SK-N-DZ (cell line): ENCODE results near the gene CBX2.

Source experiments
- DNase-seq: peaks from one replicate; pipeline ENCODE4 v3.0.0-alpha.2; 2015; ENCODE audit warnings: low spot score

CBX2 gene

DNA sequence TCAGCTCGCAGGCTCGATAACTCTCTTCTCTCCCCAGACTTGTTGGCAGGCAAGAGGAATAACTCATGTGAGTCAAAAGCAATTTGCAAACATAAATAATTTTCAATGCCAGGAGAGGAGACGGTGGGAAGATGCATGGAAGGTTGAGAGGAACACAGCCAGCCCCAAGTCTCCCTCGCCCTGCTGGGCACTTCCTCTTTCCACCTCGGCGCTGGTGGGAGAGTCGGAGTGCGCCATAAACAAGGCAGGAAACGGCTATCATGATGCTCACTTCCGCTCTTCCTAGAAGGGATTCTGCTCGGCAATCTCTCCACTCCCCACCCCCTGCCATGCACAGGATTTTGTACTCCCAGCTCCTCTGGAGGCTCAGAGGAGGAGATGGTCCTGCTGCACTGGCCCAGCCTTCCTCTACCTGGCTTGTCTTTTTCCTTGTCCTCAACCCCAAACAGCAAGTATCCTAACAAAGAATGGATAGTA, 48.3 kb downstream of the CBX2 start:
- DNase-seq = no peak

DNA sequence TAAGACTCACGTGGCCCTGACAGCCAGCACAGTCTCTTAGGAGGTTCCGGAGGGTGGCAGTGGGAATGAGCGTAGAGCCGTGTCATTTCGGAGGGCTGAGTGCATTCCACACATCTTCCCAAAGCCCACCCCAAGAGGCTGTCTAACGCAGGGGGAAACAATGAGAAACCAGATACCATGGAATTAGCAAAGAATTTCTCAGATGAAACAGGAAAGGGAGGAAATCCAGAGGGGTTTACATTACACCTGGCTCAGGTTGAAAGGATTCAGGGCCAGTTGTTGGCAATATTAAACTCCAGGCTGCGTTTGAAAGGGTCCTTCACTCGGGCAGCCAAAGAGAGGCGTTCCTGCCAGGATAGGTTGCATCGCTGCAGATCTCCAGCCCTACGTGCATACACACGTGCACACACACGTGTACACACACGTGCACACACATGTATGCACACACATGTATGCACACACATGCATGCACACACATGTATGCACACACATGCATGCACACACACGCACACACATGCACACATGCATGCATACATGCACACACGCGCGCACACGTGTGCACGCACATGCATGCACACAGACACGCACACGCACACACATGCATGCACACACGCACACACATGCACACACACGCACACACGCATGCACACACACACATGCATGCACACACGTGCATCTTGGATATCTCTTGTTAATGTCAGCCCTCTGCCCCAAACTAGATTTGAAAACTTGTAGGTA, 49.1 kb downstream of the CBX2 start:
- no peak for DNase-seq

DNA sequence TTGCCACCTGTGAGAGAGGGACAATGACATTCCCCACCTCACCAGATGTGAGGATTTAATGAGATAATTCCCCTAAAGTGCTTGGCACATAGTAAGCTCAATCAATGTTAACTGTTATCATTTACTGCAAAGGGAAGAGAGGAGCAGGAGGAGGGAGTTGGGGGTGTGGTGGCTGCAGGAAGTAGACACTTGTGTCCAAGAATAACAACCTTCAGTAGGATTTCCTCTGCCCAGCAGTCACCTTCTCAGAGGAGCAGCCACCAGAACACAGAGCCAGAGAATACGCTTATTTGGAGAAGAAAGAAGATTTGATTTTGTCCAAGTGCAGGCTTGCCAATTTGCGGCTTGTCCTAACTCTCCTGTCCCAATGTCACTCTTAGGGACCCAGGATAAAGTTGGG, 51.1 kb downstream of the CBX2 start:
- no peak for DNase-seq

DNA sequence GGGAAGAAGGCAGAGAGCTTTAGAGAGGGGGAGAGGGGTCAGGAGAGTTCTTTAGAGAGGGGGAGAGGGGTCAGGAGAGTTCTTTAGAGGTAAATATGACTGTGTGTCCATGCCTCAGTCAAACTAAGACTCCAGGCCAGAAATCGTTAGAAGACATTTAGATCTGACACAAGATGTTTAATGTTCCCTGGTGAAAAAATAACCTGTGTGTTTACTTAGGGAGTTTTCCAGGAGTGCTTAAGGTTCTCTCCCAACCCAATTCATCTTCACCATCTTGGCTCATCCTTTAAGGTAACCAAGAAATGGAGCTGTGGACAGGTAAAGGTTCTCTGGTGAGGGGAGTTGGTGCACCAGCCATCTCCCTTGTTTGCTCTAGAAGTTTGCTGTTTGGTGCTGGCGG, 51.5 kb downstream of the CBX2 start:
- DNase-seq = no peak

DNA sequence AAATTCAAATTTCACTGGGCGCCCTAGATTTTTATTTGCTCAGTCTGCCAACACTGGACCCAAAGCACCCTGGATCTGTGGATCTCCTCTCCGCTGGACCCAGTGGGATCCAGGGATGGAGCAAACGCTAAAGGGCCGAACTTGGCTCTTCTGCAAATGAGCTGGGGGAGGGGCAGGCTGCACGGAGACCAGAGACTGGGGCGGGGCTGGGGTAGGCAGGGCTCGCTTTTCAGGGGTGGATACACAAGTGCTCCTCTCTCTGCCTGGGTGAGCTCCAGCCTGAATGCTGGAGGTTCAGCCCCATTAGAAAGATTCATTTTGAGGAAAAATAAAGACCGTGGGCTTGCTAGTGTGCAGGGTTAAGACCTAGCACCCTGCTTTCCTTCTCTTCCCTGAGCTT, 52.4 kb downstream of the CBX2 start:
- no peak for DNase-seq

DNA sequence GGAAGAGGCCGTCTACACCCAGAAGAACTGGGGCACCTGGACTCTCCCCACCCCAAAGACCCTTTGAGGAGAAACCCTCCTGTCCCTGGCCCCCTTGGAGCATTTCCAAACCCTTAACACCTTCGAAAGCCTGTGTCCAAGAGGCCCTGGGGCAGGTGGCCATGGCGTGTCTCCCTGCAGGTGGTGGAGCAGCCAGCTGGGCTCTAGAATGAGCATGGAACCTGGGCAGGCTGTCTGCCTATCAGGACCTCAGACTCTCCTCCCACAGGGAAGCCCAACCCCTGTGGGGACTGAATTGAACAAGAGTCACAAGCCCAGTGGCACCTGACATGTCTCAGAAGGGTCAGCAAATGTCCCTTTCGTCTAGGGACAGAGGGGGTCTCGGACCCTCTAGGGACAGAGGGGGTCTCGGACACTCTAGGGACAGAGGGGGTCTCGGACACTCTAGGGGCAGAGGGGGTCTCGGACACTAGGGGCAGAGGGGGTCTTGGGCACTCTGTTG, 52.9 kb downstream of the CBX2 start:
- DNase-seq = no peak

DNA sequence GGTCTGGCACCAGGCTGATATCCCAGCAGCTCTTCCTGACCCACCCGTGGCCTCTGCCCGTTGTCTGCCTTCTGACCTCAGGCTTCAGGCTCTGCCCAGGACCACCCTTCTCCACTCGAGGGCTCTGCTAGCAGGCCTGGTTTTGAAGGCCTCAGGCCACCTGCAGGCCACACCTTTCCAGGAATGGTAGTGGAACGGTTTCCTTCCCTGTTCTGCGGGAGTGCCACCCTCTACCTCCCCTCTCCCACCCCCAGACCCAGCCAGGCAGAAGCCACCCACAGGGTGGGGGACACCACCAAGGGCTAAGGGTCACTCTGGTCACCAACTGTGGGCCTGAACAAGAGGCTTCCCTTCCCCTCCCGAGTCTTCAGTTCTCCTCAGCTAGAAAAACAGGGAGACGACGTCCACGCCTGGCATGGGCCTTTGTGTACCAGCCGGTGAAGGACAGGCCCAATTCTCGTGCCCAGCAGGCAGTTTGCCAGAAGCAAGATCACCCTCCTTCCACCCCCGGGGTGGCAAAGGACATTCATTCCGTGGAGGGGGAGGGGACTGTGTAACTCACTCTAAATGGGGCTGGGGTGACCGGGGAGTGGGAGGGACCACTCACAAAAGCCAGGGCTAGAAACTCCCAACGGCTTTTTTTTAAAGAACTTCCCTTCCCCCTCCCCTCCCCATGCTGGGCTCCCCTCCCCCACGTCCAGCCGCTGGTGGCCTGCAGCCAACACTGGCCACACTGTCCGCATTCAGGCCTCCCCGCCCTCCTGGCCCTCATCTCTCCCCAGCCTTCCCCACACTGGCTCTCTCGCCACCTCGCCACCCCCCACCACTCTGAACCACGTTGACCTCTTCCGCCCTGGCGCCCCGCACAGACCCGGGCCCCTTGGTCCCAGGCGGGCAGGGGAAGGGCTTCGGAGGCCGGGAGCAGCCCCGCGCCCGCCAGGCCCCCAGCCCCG, 53.6 kb downstream of the CBX2 start:
- DNase-seq = no peak

DNA sequence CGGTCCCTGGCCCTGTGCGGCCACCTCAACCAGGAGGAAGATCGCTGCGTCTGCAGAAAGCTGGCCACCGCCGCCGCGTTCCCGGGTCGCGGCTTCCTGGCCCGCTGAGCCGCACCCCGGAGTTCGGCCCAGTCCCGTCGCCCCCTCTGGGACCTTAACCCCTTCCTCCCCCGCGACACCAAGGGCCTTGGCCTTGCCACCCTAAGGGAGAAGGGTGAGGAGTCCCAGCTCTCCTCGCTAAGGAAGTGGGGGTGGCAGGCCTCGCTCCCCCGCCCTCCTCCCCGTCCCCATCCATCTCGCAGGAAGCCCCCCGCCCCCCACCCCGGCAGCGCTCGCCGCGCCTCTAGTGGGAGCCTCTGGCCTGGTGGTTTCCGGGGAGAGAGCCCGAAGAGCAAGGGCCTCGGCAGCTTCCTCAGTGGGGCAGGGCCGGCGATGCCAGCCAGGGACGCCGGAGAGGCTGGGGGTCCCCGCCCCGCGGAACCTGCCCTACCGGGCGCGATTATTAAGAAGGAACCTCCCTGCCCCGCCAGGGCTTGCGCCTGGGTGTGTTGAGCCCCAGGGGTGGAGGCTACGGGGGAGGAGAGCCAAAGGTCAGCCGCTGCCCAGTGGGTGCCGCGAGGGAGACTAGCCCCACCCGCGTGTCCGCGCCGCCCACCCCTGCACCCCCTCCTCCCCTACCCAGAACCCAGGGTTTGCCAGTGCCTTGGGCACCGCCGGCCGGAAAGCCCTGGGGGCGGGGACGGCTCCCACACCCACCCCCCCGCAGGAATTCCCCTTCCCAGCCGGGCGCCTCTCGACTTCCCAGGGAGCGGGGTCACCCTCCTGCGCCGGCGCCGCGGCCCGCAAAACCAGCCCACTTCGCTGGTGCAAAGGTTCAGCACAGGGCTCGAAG, 54.5 kb downstream of the CBX2 start:
- DNase-seq = no peak

DNA sequence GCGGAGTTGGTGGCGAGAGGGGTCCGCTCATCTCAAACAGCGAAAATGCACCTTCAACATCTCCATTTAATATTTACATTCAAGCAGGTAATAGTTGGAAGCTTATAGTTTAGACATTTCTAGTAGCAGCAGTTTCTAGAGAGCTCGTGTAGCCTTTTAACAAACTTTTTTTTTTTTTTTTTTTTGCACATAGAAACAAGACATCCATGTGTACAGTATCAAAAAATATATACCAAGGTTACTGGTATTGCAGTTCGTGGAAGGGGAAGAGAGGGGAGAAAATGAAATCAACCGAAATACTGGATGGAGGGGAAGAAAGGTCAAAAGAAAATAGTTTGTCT, 55.1 kb downstream of the CBX2 start:
- DNase-seq = no peak

DNA sequence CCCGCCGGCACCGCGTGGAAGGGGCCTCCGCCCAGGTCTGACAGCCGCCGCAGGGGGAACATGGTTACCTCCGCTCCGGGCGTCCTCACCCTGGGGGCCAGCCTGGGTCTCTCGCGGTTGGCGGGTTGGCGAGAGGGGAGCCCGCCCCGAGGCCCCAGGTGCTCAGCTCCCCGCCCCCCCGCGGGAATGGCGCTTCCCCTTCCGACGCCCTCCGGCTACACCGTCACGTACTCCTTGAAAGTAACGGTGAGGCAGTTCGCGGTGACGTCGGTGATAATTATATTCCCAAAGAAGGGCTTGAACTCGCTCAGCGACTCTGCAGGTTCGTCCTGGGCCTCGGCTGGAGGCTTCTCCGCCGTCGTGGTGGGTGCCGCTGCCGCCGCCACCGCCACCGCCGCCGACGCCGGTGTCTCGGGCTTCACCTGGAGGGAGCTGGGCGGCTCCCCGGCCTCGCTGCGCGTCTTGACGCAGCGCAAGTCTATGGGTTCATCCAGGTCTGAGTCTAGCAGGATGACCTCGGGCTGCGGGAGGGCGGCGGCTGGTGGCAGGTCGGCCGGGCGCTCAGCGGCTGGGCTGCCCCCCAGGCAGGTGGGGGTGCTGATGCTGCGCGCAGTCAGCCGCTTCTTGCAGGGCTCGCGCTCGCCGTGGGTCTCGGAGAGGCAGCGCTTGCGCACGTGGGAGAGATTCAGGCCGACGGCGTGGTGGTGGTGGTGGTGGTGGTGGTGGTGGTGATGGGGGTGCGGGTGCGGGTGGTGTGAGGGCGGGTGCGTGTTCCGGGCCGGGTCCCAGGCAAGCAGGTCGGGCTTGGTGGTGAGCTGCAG, 56.0 kb downstream of the CBX2 start:
- DNase-seq = no peak

DNA sequence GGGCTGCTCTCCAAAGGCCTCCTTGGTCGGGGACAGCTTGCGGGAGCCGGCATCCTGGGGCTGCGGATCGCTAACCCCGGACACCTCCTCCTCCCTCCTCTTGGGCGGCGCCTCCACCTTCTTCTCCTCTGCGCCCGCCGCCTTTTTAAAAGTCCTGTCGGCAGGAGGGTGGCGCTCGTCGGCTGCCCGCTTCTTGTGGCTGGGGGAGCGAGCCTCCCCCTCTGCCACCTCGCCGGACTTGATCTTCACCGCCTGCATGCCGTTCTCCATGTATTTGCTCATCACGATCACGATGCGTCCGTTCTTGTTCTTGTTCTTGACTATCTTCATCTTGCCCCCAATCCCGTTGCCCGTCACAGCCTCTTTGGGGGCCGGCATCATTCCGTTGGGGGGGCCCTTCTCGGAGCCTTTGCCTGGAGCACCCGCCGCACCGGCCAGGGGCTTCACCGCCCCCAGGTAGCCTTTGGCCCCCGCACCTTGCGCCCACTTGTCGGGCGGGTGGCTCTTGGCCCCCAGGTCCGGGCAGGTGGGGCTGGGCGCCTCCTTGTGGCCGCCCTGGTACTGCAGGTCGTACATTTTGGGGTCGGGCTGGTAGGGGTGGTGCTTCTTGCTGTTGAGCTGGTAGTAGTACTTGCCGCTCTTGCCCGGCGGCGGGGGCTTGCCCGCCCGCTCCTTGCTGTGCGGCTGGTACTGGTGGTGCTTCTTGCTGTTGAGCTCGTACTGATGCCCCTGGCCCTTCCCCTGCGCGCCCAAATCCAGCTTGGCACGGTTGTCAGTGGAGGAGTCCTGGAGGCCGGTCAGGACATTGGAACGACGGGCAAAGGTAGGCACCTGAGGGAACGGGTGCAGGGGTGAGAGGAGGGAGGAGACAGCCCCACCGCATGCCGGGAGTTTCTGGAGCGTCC, 56.9 kb downstream of the CBX2 start:
- DNase-seq = no peak

DNA sequence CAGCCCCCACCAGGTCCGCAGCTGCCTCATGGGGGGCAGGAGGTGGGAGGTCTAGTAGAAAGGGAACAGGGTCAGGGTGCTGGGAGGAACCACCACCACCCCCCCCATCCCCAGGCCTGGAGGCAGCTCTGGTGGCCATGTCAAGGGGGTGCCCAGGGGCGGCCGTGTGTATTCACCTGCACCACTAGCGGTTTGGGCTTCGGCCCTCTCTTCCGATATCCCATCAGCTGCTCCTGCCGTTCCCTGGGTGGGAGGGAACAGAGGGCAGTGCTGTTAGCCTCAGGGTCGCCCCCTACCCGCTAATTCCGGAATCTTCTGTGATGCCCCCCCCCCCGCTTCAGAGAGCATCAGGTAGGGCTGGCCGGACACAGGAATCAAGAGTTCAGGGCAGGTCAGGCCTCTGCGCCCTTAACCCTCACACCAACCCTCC, 57.5 kb downstream of the CBX2 start:
- DNase-seq = no peak

DNA sequence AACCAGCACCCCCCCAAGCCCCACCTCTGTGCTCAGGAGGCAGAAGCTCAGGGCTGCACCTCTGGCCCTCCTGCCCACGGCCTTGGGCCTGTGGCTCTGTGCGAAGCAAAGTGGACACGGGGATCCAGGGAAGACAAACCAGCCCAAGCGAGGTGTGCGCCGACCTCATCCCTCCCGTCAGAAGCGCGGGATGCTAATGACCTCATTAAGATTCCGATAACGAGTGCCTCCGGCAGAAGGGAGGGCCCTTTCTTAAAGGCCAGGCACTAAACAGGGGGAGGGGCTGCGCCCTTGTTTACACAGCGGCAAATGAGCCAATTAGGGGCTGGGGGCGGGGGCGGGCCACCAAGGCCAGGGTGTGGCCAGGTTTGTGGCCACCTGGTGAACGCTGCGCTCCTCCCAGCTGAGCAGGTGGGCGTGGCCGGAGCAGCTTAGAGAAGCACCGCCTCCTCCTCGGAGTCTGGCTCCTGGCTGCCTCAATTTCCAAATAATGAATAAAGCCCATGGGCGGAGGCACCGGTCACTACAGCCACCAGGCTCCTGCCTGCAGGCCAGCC, 58.1 kb downstream of the CBX2 start:
- DNase-seq = no peak

DNA sequence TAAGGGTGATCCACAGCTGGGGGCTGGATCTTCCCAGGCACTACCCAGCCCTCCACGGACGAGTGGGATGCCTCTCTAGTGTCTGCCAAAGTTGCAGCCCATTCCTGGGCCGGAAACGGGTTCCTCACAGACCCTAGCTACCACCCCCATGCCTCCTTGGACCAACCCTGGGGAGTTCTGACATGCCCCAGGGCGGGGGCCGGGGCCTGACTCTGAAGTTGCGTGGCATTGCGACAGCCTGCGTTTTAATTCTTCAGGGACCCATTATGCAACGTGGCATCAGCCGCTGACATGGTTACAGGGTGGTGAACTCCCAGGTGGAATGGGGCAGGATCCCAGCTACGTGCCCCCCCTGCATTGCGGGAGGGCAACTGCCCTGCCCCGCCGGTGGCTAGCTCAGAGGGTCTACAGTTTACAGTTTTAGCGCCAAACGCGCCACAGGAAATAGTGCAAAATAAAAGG, 58.6 kb downstream of the CBX2 start:
- DNase-seq = no peak

DNA sequence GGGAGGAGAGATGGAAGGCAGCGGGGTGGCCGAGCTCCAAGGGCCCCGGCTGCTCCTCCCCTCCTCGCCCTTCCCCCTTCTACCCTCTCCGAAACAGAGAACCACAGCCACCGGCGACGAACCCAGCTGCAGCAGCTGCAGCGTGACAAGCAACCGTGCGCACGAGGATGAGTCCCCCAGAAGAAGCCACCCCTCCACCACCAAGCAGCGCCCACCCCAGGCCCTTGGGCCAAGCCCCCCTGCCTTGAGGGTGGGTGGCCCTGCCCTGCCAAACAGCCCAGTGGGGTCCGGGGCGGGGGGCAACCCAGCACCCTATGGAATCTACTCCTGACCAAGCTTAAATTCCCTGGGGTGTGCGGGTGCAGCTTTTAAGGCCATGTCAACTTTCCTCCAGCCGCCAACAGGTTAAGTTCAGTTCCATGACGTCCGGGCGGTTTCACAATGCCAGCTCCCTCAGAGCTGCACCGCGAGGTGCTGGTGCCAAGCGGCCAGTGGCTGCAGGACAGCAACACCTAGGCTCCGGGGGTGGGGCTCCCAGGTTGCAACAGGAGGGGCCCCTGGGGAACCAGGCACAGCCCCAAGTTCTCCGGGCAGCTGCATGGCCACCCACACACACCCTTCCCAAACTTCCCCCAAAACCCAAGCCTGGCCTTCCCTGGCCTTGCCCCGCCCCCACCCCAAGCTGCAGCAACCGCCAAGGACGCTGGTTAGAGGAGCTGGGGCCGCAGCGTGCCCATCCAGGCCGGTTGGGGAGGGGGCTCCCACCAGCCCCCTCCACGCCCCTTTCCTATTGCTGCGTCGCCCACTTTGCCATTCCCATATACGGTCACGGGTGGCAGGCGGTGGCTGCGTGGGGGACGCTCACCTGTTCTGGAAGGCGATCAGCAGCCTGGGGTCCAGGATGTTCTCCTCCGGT, 59.3 kb downstream of the CBX2 start:
- no peak for DNase-seq
